GM10266 (cell line): ENCODE results near the gene WNT9A.

ENCODE experiments used
- DNase-seq: peaks from one replicate; pipeline ENCODE4 v3.0.0; 2012; ENCODE audit errors: extremely low spot score
- CTCF ChIP-seq: IDR thresholded peaks from 2 replicates; pipeline ENCODE4 v1.5.1; 2012; ENCODE audit warnings: mild to moderate bottlenecking, low read depth; ENCODE audit not compliant: control insufficient read depth, insufficient read depth; ENCODE audit errors: missing control alignments

The WNT9A gene

GRCh38 chr1:227899820-227900449 is 47.8 kb downstream of the WNT9A start:
- no peak for TF ChIP-seq CTCF
- DNase-seq, result no peak

- no peak for DNase-seq
- TF ChIP-seq CTCF, result no peak
Measured at GRCh38 chr1:227899141-227899819, 48.5 kb downstream of the WNT9A start.

- TF ChIP-seq CTCF, result no peak
- no peak for DNase-seq
Measured at GRCh38 chr1:227898502-227899140, 49.1 kb downstream of the WNT9A start.

GRCh38 chr1:227897704-227898438 is 49.9 kb downstream of the WNT9A start:
- TF ChIP-seq CTCF, result no peak
- no peak for DNase-seq

- DNase-seq, result no peak
- TF ChIP-seq CTCF, result no peak
Measured at GRCh38 chr1:227896710-227897655, 50.7 kb downstream of the WNT9A start.

GRCh38 chr1:227895828-227896685 is 51.7 kb downstream of the WNT9A start:
- no peak for TF ChIP-seq CTCF
- DNase-seq, result no peak
